ENCODE data around the gene HHIPL1. TPM values are rescaled to one million over a fixed set of nuclear protein-coding genes. Genes with fewer than 3 reads are reported as not detected.

Gene HHIPL1
- polyA plus RNA-seq, 2 of the 4 experiments (the other 2 are of a cell fraction): 0.19 to 0.23 TPM

GRCh38 chr14:99670361-99671234, 25.7 kb downstream of the HHIPL1 start:
- ChIA-PET POLR2A (no interaction called here), CTCF (interaction anchor here (2.5 to 4.9 kb wide), 2 partner anchors 10 to 13 kb away, joined by 7 to 42 read pairs; partner anchors contain the start of gene CYP46A1)
- WGBS (ENCODE audit: missing lambda C conversion rate): 87% methylated on average over 14 of the region's 14 CpGs
- peaks cover 17% of the 10 kb centered on the region; the same call in 2 of the 3 replicates for H3K4me1 ChIP-seq
- no peak overlapping the region for H3K4me3 ChIP-seq
- no peaks in the 10 kb centered on the region for H3K9me3 ChIP-seq
- no peak for FAIRE-seq
- TF ChIP-seq MAFK (IDR thresholded peaks at IDR 0.05; ENCODE audit: partially characterized antibody): peak; percentile 96
- TF ChIP-seq EHMT2 (IDR thresholded peaks at IDR 0.05; ENCODE audit: low read depth): no peak
- no peak for TF ChIP-seq ZNF302 (CRISPR knock-in tag; IDR thresholded peaks at IDR 0.05)
- no peak for TF ChIP-seq NPAS2 (CRISPR knock-in tag; IDR thresholded peaks at IDR 0.05; ENCODE audit: borderline replicate concordance)
- TF ChIP-seq JUN (IDR thresholded peaks at IDR 0.05): no peak
- no peak for TF ChIP-seq PBX3 (IDR thresholded peaks at IDR 0.05)
- TF ChIP-seq ZFP36 (IDR thresholded peaks at IDR 0.05; ENCODE audit: borderline replicate concordance, partially characterized antibody): no peak
- TF ChIP-seq NFE2L2 (conservative IDR thresholded peaks at IDR 0.05; ENCODE audit: low read length): peak; percentile 90
- no peak for TF ChIP-seq EP300 (IDR thresholded peaks at IDR 0.05)
- TF ChIP-seq BHLHE40 (IDR thresholded peaks at IDR 0.05; ENCODE audit: low read depth, low read length): no peak
- no peak for TF ChIP-seq BCL3 (IDR thresholded peaks at IDR 0.05)
- DNase-seq (ENCODE audit: low read depth in 1 of 2, low spot score in 1 of 2): no peak
- ATAC-seq: no peak
- no peak overlapping the region for H3K4me2 ChIP-seq
- H3K27ac ChIP-seq: peak overlapping the region; percentile 41 to 73; a peak in 5 of 6 replicates

GRCh38 chr14:99671235-99672224, 26.6 kb downstream of the HHIPL1 start:
- no peak overlapping the region for H3K4me2 ChIP-seq
- H3K4me1 ChIP-seq: peaks cover 17% of the 10 kb centered on the region; the same call in 2 of the 3 replicates
- 89% methylated on average over 20 of the region's 20 CpGs for WGBS (ENCODE audit: missing lambda C conversion rate)
- H3K4me3 ChIP-seq: no peak overlapping the region
- ATAC-seq (peak in 1 of 2 experiments; percentile 12; a peak in 1 of 6 replicates), DNase-seq (ENCODE audit: low read depth in 1 of 2, low spot score in 1 of 2) (no peak), FAIRE-seq (no peak)
- CTCF ChIA-PET: interaction anchor here (2.5 to 2.8 kb wide), 2 partner anchors 11 to 12 kb away, joined by 7 to 10 read pairs; partner anchors contain the start of gene CYP46A1
- POLR2A ChIA-PET: no interaction called here
- no peak for TF ChIP-seq POLR2A (IDR thresholded peaks at IDR 0.05; ENCODE audit: low read length)
- TF ChIP-seq EHMT2 (IDR thresholded peaks at IDR 0.05; ENCODE audit: low read depth): no peak
- no peak for TF ChIP-seq REST (IDR thresholded peaks at IDR 0.05)
- TF ChIP-seq MYC (IDR thresholded peaks at IDR 0.05; ENCODE audit: borderline replicate concordance, low read length): no peak
- TF ChIP-seq POLR2AphosphoS2 (conservative IDR thresholded peaks at IDR 0.05; ENCODE audit: low read length): no peak
- no peak for TF ChIP-seq MAX (IDR thresholded peaks at IDR 0.05)
- no peak for TF ChIP-seq ZNF302 (CRISPR knock-in tag; IDR thresholded peaks at IDR 0.05)
- TF ChIP-seq HEYL (CRISPR knock-in tag; IDR thresholded peaks at IDR 0.05): no peak
- TF ChIP-seq CHD2 (IDR thresholded peaks at IDR 0.05; ENCODE audit: low read length, partially characterized antibody): no peak
- no peak for TF ChIP-seq TP53 (CRISPR knock-in tag; IDR thresholded peaks at IDR 0.05)
- no peak for TF ChIP-seq ATOH8 (CRISPR knock-in tag; IDR thresholded peaks at IDR 0.05; ENCODE audit: low read depth)
- no peak for TF ChIP-seq CBX8 (IDR thresholded peaks at IDR 0.05)
- TF ChIP-seq NPAS2 (CRISPR knock-in tag; IDR thresholded peaks at IDR 0.05; ENCODE audit: borderline replicate concordance): no peak
- no peak for TF ChIP-seq RFX5 (IDR thresholded peaks at IDR 0.05)
- no peak for TF ChIP-seq ESRRA (IDR thresholded peaks at IDR 0.05; ENCODE audit: borderline replicate concordance, low read length)
- no peak for TF ChIP-seq CEBPB (IDR thresholded peaks at IDR 0.05)
- no peak for TF ChIP-seq MAZ (IDR thresholded peaks at IDR 0.05; ENCODE audit: borderline replicate concordance, low read depth, low read length)
- TF ChIP-seq ZC3H11A (IDR thresholded peaks at IDR 0.05): no peak
- TF ChIP-seq KDM1A (IDR thresholded peaks at IDR 0.05; ENCODE audit: low read depth): no peak
- no peaks in the 10 kb centered on the region for H3K9me3 ChIP-seq
- H3K27ac ChIP-seq: peak overlapping the region in 1 of 2 experiments; percentile 73; a peak in 3 of 6 replicates
